ENCODE results near the gene KRT79.
"Not testable (repeated sequence)": the region's sequence is repeated elsewhere in the genome, so short reads cannot be mapped to it uniquely, and the experiment has no call there.

The KRT79 gene

DNA sequence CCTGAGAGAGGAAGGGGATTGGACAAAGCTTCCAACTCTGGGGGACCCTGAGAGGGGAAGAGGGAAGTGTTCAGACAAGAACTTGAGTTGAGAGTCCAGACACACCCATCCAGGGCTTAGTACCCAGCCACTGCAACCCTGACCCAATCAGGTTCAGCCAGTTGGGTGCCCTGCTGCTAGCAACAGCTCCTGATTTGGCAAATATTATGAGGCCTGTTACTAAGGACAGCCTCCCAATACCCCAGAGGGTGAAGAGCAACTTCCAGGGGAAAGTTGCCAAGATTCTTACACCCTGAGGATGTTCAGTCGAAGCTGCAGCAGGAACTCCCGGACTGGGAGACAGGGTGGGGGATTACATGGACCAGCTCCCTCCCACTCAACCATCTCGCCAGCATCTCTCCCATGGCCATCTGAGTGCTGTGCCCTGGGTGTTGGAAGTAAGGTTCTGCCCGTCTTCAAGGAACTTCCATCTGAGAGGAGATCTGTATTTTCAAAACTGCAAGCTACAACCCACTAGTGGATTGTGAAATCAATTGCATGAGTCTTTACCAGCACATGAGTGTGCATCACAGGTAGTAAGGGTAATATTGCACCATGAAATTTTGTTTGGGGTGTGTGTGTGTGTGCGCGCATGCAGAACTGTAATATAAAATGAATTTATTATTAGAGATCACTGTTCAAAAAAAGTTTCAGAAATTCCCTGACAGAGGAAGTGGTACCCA lies 26.2 kb upstream of the KRT79 start:
- DNase-seq (ENCODE audit: low read depth) = peak; percentile 93
- no peak overlapping the region for H3K4me3 ChIP-seq (ENCODE audit: low read depth, low read length)
- TF ChIP-seq, protein P1, sequence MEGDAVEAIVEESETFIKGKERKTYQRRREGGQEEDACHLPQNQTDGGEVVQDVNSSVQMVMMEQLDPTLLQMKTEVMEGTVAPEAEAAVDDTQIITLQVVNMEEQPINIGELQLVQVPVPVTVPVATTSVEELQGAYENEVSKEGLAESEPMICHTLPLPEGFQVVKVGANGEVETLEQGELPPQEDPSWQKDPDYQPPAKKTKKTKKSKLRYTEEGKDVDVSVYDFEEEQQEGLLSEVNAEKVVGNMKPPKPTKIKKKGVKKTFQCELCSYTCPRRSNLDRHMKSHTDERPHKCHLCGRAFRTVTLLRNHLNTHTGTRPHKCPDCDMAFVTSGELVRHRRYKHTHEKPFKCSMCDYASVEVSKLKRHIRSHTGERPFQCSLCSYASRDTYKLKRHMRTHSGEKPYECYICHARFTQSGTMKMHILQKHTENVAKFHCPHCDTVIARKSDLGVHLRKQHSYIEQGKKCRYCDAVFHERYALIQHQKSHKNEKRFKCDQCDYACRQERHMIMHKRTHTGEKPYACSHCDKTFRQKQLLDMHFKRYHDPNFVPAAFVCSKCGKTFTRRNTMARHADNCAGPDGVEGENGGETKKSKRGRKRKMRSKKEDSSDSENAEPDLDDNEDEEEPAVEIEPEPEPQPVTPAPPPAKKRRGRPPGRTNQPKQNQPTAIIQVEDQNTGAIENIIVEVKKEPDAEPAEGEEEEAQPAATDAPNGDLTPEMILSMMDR (conservative IDR thresholded peaks at IDR 0.05; ENCODE audit: low read depth, low read length) = no peak

DNA sequence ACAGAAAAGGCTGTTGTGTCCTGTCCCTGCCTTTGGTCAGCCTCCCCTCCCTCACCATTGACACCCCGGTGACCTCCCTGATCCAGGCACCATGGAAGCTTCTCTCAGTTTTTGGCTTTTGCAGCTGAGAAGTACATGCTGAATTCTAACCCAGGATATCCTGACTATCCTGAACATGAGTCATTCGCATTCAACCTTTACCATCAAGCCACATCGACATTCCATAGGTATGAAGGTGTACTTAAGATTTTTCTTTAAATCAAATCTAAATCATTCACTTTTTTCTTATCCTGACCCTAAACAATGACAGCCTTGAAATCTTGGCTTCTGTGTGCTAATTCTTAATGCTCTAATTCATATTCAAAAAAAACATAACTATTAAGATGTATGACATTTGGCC lies 23.4 kb upstream of the KRT79 start:
- no peak for DNase-seq (ENCODE audit: low read depth)
- TF ChIP-seq, protein P1 (conservative IDR thresholded peaks at IDR 0.05; ENCODE audit: low read depth, low read length) = no peak
- no peak overlapping the region for H3K4me3 ChIP-seq (ENCODE audit: low read depth, low read length)

DNA sequence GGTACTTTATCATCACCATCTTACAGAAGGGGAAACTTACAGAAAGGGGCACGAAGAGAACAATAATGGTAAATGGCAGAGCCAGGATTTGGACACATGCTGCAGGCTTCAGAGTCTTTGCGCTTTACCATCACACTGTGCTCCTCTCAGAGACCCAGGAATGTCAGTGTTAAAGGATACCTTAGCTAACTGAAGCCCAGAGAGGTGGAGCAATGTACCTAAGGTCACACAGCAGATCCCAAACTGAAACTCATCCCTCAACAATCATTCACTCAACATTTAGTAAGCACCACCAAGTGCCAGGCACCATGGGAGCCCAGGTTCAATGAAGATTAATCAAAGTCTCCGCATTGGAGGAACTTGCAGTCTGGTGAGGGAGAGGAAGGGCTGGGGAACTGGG lies 22.7 kb upstream of the KRT79 start:
- TF ChIP-seq, protein P1 (conservative IDR thresholded peaks at IDR 0.05; ENCODE audit: low read depth, low read length) = no peak
- H3K4me3 ChIP-seq (ENCODE audit: low read depth, low read length) = no peak overlapping the region
- DNase-seq (ENCODE audit: low read depth) = no peak

- DNase-seq (ENCODE audit: low read depth); H3K4me3 ChIP-seq (ENCODE audit: low read depth, low read length): not testable (repeated sequence)
Measured at GRCh38 chr12:52856077-52856476, 22.0 kb upstream of the KRT79 start.

DNA sequence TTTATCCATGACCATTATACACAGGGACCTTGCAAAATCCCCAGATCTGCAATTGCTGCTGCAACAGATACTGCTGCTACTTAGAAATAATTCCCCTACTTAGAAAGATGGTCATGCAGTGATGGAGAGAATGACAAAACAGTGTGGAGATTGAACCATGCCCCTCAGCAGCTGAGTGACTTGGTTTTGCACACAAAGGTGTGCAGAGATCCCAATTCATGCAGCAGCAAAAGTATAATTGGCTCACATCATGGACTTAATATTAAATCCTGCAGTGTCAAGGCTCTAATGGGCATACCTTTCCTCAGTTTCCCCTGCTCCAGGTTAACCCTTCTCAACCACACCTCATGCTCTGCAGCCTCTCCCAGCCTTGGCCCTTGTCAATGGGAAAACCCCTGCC lies 17.7 kb upstream of the KRT79 start:
- TF ChIP-seq, protein P1 (conservative IDR thresholded peaks at IDR 0.05; ENCODE audit: low read depth, low read length) = no peak
- no peak overlapping the region for H3K4me3 ChIP-seq (ENCODE audit: low read depth, low read length)
- no peak for DNase-seq (ENCODE audit: low read depth)

- H3K4me3 ChIP-seq (ENCODE audit: low read depth, low read length) = no peak overlapping the region
- TF ChIP-seq, protein P1 (conservative IDR thresholded peaks at IDR 0.05; ENCODE audit: low read depth, low read length) = no peak
- DNase-seq (ENCODE audit: low read depth) = no peak
Measured at GRCh38 chr12:52850681-52851080, 16.6 kb upstream of the KRT79 start.

DNA sequence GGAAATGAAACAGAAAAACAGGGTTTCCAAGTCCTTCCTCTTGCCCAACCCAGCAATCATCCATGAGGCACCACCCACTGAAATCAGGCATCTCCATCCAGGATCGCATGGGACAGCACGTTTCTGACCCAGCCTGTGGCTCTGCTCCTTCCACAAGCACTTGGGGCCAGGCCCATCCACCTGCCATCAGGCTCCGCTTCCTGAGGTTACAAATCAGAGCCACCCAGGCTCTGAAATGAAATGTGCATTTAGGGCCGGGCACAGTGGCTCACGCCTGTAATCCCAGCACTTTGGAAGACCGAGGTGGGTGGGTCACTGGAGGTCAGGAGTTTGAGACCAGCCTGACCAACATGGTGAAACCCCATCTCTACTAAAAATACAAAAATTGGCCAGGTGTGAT lies 15.4 kb upstream of the KRT79 start:
- no peak for DNase-seq (ENCODE audit: low read depth)
- TF ChIP-seq, protein P1 (conservative IDR thresholded peaks at IDR 0.05; ENCODE audit: low read depth, low read length) = no peak
- H3K4me3 ChIP-seq (ENCODE audit: low read depth, low read length) = no peak overlapping the region
